ENCODE measurements around the gene LPP. TPM values are rescaled to one million over a fixed set of nuclear protein-coding genes. Genes with fewer than 3 reads are reported as not detected.

Gene LPP
- total RNA-seq, 1 donor from 2014 or later = 210 TPM

- DNase-seq (ENCODE audit: low spot score) = no peak
These were observed 575.5 kb downstream of the LPP start for GRCh38 chr3:188729422-188729821.

- no peak for DNase-seq (ENCODE audit: low spot score)
These were observed 580.4 kb downstream of the LPP start for GRCh38 chr3:188734395-188734794.

GRCh38 chr3:188739511-188739910, 585.6 kb downstream of the LPP start:
- no peak for DNase-seq (ENCODE audit: low spot score)

- no peak for DNase-seq (ENCODE audit: low spot score)
These were observed 586.1 kb downstream of the LPP start for GRCh38 chr3:188740010-188740409.

DNA sequence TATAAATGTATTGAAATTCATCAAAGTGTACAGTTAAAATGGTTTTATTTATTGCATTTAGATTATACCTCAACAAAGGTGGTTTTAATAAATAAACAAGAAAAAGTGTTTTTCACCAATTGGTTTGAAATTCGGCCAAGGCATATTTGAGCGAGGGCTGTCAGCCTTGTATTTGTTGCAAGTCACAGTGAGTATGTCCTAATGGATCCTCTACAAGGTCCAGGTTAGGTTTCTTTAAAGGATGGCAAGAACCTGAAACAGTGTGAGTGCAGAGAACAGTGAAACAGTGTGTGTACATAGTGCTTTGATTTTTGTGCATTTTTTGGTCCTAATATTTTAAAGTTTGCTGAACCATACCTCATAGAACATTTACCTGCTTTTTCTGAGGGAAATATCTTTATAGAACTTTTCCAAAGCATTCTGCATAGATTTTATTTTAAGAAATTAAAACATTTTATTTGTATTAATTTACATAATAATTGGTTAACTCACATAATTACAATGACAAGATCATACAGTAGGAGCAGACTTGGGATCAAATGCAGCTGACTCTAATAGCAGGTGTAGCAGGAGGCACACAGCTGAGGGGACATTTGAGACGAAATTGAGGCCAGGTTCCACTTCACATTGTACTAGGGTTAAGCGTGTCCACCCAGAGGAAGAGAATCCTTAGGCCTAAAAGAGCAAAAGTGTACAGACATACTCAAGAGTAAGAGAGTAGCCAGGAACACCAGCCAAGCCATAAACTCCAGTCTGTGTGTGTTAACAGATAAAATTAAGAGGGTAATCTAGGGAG, 589.0 kb downstream of the LPP start:
- no peak for DNase-seq (ENCODE audit: low spot score)

- no peak for DNase-seq (ENCODE audit: low spot score)
These were observed 590.2 kb downstream of the LPP start for GRCh38 chr3:188744166-188744565.

GRCh38 chr3:188745031-188745430, 591.1 kb downstream of the LPP start:
- no peak for DNase-seq (ENCODE audit: low spot score)

GRCh38 chr3:188746291-188746783, 592.4 kb downstream of the LPP start:
- DNase-seq (ENCODE audit: low spot score) = no peak

DNA sequence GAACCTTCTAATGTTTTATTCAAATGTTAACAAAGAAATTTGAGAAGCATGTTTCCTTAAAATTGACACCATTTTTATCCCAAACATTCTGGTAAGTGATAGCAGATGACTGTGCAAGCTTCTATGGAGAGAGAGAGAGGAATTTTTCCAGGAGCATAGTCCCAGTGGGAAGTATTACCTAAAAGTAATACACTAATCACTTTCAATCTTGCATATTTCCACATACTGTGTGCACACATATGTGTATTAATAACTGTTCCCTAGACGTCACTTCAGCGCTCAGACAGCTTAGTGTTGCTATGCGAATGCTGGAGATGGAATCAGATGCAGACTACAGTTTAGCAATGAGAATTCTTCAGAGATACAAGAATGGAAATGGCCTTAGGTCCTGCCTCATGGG, 593.5 kb downstream of the LPP start:
- no peak for DNase-seq (ENCODE audit: low spot score)

GRCh38 chr3:188749010-188749617, 595.2 kb downstream of the LPP start:
- DNase-seq (ENCODE audit: low spot score) = no peak

DNA sequence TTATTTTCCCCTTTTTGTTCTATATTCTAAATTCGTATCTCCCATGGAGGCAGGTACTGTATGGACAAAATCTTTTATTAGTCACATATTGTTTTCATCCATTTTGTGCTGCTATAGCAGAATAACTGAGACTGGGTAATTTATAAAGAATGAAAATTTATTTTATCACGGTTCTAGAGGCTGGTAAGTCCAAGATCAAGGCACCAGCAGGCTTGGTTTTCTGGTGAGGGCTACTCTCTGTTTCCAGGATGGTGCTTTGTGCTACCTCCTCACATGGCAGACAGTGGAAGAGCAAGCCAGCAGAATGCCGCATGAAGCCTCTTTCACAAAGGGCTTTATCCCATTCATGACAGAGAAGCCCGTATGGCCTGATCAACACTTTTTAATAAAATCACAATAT, 595.9 kb downstream of the LPP start:
- no peak for DNase-seq (ENCODE audit: low spot score)

GRCh38 chr3:188750617-188751016, 596.7 kb downstream of the LPP start:
- no peak for DNase-seq (ENCODE audit: low spot score)

DNA sequence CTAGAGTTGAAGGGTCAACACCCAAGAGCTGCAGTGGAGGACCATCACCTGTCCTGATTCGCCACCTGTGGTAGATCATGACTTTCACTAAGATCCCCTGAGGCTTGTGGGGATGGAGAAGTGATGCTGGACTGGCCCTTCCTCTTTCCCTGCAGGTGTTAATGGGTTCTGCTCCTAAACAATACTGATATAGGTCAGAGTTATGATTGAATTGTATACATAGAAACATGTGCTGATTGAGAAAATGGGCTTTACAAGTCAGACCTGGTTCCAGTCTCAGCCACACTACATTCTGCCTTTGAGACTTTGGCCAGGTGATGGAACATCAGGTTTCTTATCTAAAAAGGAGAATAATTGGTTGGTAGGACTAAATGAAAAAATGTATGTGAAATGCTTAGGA, 598.9 kb downstream of the LPP start:
- no peak for DNase-seq (ENCODE audit: low spot score)

DNA sequence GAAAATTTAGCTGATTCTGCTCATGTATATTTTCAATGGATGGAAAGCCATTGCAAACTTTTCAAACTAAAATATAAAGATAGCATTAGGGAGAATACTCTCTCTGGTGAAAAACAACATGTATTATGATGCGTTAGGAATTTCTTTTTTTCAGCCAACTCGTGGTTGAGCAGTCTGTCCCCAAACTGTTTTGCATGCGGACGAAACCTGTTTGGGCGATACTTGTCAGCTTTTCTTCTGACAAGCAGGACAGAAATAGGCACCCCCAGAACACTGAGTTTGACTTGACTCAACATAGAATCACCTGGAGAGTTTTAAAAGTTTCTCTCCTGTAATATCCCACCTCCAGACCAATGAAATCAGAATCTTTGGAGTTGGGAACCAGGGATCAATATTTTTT, 600.3 kb downstream of the LPP start:
- no peak for DNase-seq (ENCODE audit: low spot score)

DNA sequence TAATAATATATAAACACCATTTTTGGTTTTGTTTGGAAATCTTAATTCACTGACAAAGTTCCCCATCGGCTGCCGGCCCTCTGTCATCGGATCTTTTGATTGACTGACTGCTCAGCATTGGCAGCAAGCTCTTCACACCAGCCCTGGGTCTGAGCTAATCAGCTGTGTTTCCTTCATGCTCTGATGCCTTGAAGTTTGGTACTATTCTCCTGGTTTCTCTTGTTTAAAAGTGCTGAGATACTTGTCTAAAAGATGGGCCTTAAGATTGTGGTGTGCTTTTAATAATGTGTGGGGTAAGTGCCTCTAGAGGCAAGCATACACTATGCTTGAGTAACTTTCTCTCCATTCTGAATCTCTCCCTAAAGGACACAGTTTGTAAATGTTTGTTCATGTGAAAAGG, 602.3 kb downstream of the LPP start:
- no peak for DNase-seq (ENCODE audit: low spot score)

DNA sequence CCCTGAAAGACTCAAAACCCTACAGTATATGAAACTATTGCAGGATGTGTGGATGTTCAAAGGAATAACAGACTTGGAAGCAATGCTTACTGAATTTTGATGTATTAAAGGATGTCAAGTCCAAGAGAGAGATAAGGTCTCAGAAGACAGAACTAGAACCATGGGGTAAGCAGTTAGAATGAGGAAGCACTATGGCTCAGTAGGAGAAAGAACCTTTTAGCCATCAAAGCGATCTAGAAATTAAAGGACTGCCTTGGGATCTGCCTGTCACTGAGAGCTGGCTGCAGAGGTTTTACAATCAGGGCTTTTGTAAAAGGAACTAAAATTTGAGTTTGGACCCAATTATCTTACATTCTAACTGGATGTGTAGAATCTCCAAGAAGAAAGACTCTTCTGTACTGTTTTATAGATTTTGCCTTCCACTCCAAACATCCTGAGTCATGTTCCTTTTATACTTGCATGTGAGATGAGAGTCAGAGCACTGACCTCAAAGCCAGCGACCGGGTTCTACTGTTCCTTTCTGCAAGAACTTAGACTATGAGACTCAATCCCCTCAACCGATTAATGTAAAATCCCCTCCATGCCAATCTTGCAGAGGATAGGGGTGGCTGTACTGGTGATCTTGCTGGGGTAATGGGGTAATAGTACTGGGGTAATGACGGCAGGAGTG, 605.5 kb downstream of the LPP start:
- no peak for DNase-seq (ENCODE audit: low spot score)

GRCh38 chr3:188760408-188760807, 606.5 kb downstream of the LPP start:
- no peak for DNase-seq (ENCODE audit: low spot score)

DNA sequence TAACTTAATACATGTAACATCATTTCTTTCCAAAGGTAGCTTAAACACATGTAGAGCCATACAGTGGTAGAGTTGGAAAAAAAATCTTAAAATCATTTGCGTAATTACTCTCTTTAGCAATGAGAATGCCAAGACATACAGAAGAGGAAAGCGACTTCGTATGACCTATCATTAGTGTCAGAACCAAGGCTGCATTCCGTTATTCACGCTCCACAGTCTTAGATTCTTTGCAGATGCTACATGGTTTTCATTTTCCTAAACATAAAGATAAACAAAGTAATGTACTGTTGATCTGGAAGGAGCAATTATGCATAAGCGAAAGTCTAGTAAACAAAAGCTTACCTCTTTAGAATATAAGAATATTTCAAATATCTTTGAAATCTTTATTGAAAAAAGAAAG, 607.5 kb downstream of the LPP start:
- no peak for DNase-seq (ENCODE audit: low spot score)

DNA sequence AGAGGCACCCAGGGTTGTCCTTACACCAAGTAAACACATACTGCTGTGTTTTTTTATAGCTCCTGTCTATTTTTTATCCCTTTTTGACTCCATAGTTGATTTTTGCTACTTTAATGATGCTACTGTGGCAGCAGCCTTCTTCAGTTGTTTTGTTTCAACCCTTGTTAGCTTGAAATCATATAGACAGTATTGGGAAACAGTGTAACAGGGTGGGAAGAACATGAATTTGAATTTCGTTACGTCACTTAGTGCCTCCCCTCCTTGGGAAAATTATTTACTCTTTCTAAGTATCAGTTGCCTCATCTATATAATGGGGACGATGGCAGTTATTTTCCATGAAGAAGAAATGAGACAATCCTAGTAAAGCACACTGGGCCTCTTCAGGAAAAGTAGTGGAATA, 608.0 kb downstream of the LPP start:
- no peak for DNase-seq (ENCODE audit: low spot score)

- no peak for DNase-seq (ENCODE audit: low spot score)
These were observed 610.7 kb downstream of the LPP start for GRCh38 chr3:188764609-188765008.

- no peak for DNase-seq (ENCODE audit: low spot score)
These were observed 615.9 kb downstream of the LPP start for GRCh38 chr3:188769831-188770230.

DNA sequence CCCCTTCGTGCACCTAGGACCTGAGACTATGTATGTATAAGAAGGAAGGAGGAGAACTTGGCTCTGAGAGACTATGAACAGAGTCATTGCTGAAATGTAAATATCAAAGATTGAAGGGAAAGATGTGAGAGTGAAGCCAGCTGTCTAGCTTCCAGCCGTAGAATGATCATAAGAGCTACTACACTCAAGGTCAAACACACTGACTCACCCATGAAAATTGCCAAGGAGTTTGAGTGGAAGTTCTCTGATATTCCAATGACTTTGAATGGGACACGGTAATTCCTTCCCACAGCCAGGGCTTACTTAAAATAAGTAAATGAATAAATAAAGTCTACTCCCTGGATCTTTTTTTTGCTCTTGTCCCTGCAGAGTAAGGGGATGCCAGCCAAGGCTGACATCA, 618.9 kb downstream of the LPP start:
- no peak for DNase-seq (ENCODE audit: low spot score)
